GM21360 (cell line): ENCODE results near the gene LIX1.
A peak's percentile ranks its signal among the peaks of the same experiment; 100 is the strongest.
"Not testable (repeated sequence)": the region's sequence is repeated elsewhere in the genome, so short reads cannot be mapped to it uniquely, and the experiment has no call there.

Experiments
- ATAC-seq: cut with Tn5 transposase; IDR thresholded peaks from one replicate; pipeline ENCODE4 v1.9.1; 2021; ENCODE audit warnings: mild to moderate bottlenecking, moderate library complexity; ENCODE audit not compliant: unreplicated experiment

LIX1 gene

DNA sequence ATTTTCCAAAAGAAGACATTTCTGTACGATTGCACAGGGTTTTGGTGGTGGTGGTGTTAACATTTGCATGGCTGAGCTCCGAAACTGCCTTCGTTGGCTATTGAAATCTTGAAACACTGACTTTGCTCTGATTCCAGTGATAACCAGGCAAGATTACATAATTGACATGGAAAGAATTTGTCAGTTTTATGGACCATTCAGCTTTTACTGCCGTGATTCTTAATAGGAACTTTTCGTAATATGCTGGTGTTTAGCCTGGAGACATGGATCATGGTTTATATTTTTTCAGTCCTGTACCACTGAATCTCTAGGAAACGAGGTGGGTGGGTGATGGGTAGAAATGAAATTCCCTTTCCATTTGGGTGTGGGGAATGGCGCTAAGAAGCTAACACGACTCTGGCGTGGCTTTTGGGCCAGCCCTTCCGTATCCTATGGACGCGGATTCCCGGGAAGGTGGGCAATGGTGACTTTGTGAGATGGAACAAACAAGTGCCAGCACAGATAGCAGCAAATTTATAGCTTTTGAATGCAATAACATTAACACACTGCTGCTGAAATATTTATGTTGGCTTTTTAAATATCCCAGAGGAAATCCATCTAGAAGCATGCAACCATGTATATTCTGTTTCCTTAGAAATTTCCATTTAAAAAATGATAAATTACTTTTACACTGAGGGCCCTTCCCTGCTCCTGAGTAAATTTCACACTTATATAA is 36.8 kb downstream of the LIX1 start:
- no peak for ATAC-seq

DNA sequence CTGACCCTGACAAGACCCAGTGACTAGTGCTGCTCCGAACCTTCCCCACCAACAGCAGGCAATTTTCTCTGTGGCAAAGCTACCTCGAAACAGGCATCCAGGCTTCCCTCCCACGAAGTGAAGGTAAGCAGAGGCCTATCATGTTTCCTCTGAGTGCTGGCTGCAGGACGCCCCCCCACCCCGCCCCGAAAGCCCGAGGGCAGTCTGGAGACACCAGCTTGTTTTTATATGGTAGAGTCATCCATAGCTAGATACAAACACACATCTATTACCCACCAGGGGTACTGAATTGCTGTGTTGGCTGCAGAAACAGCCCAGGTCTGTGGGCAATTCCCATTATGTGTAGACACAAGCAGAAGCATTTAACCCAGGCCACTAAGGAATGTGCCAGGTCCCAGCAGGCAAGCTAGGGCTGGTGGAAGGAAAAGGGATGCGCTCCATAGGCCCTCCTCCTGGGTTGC is 40.4 kb downstream of the LIX1 start:
- no peak for ATAC-seq

DNA sequence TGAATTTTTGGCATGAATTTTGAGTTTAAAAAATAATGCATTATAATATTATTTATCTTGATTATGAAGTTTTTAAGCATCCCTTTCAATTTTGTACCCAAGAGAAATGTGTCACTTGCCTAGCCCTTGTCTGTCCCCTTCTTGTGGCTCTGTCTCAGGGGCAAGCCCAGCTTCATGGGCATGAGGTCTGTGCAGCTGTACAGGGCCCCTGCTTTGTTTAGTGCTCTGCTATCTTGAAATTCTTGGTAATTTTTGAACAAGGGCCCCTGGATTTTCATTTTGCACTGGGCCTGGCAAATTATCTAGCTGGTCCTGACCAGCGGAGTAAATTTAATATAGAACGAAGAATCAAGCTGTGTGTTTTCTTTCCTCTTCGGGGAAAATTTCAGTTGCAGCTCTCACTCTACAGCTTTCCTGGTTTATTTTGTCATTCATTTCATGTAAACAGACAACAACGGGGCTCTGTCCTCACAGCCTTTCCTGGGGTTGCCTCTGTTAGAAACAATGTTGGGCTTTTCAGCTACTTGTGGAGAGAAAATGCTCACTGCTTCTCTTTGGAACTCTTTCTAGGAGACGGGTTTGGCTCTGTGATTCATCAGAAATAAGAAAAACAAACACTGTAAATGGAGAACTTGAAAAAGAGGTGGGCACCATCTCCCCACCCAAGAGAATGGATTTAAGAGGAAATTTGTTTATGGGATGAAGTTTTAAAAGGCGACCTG is 41.1 kb downstream of the LIX1 start:
- no peak for ATAC-seq

- no peak for ATAC-seq
Observed at GRCh38 chr5:97100476-97100875, 41.9 kb downstream of the LIX1 start.

GRCh38 chr5:97098922-97099321 is 43.5 kb downstream of the LIX1 start:
- ATAC-seq: no peak

GRCh38 chr5:97097326-97098230 is 44.8 kb downstream of the LIX1 start:
- ATAC-seq: no peak

DNA sequence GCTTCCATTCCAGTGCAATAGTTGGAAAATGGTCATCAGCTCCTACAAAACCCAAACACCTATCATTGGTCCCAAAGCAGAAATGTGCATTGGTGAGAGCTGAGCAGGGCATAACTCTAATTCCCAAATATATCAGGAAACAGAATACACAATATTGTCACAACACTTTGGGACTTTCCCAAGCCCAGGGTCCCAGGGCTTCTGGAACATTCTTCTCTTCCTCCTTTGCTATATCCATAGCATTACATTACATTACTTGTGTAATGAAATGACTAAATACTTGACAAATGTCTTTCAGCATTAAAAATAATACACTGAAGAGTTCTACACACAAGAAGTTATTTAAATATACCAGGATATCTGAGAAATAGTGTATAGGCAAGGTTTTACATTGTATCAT is 45.6 kb downstream of the LIX1 start:
- ATAC-seq: no peak

- ATAC-seq: no peak
Observed at GRCh38 chr5:97096191-97096590, 46.2 kb downstream of the LIX1 start.

DNA sequence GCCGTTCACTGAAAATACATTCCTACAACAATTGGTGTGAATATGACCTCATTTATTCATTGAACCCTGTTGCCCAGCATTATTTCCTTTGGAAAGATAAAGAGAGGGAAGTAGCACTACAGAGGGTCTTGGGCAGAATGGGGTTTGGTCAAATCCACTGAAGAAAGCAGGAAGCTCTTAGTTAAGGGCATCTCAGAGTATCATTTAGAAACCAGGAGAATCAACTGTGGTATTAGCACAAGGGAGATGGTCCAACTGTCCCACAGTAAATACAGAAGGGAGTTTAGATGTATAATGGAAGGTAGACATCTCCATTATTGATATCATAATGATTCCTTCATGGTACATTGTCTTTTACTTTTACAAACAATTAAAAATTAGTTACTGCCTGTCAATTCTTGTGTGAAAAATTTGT is 47.1 kb downstream of the LIX1 start:
- ATAC-seq: peak; percentile 27

DNA sequence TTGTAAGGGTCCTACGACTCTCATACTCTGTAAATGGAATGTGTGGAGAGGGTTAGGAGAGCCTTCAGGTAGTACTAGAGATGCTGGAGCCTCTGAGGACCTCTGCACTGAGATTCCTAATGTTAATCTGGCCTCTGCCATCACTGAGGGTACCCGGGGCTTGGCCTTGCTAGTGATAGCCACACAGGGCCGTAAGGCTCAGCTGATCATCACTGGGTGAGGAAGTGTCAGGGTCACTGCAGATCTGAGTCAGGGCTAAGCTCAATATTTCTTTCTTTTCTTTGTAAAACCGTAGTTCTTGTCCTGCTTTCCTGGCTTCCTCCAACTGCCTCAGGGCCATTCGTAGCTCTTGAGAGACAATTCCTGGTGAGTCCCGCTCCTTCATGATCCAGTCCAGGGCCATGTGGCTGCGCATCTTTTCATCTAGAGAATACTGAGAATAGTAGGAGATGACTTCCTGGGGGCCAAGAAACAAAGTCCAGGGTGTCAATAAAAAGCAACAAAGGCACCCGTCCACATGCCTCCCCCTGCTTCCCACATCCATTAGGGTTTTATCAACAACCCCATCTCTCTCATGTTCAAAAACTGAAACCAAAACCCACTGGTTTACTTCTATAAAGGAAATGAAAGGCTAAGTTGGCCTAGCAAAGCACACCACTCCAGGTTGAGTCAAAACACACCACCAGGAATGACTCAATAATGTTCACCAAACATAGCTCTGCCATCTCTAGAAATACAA is 47.7 kb downstream of the LIX1 start:
- peak; percentile 99 for ATAC-seq

DNA sequence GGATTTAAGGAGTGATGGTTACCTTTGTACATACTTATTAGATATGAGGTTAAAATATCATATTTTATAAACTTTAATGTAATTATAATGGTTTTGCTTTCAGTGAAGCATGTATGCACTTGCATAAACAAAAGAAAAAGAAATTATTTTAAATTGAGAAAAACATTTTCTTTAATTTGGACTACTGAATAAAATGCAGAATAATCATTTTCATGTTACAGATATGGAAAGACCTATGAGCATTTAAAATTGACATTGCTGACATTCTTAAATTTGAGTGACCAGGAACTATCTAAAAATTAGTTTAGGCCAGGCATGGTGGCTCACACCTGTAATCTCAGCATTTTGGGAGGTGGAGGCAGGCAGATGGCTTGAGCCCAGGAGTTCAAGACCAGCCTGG is 49.2 kb downstream of the LIX1 start:
- ATAC-seq: no peak

GRCh38 chr5:97090944-97091343 is 51.5 kb downstream of the LIX1 start:
- ATAC-seq: no peak

- no peak for ATAC-seq
Observed at GRCh38 chr5:97089149-97089801, 53.1 kb downstream of the LIX1 start.

DNA sequence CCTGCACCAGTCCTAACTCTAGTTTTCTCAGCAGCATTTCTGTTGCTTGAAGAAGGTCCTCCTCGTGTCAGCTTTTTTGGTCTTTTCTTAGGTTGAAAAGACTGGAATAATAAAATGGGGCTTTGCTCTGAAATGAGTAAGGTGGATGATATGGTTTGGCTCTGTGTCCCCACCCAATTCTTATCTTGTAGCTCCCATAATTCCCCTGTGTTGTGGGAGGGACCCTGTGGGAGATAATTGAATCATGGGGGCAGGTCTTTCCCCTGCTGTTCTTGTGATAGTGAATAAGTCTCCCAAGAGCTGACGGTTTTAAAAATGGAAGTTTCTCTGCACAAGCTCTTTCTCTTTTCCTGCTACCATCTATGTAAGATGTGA is 53.6 kb downstream of the LIX1 start:
- ATAC-seq: no peak

- ATAC-seq: no peak
Observed at GRCh38 chr5:97087138-97087537, 55.3 kb downstream of the LIX1 start.

GRCh38 chr5:97085459-97086181 is 56.8 kb downstream of the LIX1 start:
- ATAC-seq: no peak

DNA sequence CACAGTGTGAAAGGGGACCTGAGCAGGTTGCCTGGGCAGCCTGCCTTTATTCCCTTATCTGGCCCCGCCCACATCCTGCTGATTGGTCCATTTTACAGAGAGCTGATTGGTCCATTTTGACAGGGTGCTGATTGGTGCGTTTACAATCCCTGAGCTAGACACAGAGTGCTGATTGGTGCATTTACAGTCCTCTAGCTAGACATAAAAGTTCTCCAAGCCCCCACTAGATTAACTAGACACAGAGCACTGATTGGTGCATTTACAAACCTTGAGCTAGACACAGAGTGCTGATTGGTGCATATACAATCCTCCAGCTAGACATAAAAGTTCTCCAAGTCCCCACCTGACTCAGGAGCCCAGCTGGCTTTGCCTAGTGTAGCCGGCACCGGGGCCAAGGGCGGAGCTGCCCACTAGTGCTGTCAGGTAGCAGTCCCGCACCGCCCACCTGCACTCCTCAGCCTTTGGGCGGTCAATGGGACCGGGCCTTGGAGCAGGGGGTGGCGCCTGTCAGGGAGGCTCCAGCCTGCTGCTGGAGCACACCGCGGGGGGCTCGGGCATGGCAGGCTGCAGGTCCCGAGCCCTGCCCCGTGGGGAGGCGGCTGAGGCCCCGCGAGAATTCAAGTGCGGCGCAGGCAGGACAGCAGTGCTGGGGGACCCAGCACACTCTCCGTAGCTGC is 57.5 kb downstream of the LIX1 start:
- ATAC-seq: not testable (repeated sequence)

DNA sequence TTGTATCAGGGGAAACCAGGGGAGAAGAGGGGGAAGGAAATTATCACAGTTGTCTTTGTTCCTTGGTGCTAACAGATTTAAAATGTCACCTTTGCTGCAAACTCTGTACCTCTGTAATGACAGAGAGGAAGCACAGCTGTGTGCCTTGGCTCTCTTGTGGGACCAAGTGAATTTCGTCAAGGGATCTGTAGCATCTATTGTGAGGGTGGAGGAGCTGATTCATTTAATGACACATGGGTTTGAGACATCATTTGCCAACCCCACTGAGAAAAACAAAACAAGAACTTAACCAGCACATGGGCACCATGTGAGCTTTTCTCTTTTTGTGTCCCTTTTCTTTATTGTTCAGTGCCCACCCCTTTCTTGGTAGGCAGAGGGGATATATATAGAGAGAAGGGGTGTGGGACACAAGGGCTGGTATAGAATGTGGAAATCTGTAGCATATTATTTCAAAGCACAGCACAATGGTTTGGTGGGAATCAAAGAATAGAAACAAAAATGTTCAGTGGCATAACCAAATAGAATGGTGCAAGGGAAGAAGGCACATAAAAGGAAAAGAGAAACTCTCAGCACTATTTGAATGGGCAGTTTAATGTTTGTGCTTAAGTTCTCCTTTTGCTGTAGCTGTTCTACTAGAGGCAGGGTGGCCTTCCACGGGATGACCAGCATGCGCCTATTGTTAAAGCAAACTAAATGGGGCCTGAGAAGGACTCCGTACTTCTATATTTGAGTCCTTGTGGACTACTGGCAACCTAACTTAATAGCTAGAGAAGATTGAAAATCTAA is 63.3 kb downstream of the LIX1 start:
- no peak for ATAC-seq
